Measurements from ENCODE around the gene CIAO1.

DNA sequence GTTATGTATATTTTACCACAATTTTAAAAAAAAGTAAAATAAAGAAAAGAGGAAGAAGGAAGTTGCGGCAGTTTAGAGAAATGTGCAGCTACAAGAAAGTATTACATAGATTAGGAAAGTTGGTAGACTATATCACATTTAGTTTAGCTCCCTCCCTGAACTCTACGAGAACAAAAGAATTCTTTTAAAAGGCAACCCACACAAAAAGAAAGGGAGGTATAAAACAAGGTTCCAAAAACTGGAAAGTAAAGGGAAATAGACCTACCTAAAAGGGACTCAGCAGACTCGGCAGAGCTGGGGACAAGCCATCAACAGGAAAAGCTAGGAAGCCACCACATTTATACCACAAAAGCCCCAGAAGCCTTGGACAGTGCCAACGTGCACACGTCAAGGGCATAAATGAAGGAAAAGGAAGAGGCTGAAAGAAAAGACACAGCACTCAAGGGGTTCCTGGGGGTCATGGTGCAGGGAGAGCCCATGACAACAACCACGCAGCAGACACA is 9.4 kb upstream of the CIAO1 start:
- no peak for TF ChIP-seq EZH2 (IDR thresholded peaks at IDR 0.05; ENCODE audit: low read depth)
- TF ChIP-seq, protein P1, sequence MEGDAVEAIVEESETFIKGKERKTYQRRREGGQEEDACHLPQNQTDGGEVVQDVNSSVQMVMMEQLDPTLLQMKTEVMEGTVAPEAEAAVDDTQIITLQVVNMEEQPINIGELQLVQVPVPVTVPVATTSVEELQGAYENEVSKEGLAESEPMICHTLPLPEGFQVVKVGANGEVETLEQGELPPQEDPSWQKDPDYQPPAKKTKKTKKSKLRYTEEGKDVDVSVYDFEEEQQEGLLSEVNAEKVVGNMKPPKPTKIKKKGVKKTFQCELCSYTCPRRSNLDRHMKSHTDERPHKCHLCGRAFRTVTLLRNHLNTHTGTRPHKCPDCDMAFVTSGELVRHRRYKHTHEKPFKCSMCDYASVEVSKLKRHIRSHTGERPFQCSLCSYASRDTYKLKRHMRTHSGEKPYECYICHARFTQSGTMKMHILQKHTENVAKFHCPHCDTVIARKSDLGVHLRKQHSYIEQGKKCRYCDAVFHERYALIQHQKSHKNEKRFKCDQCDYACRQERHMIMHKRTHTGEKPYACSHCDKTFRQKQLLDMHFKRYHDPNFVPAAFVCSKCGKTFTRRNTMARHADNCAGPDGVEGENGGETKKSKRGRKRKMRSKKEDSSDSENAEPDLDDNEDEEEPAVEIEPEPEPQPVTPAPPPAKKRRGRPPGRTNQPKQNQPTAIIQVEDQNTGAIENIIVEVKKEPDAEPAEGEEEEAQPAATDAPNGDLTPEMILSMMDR (conservative IDR thresholded peaks at IDR 0.05) = no peak

Measured in PC-9 (cell line).